GM21723 (cell line): ENCODE data around the gene BOLA3.
"Not testable (repeated sequence)": the region's sequence is repeated elsewhere in the genome, so short reads cannot be mapped to it uniquely, and the experiment has no call there.

Source experiments
- ATAC-seq: cut with Tn5 transposase; IDR thresholded peaks from one replicate; pipeline ENCODE4 v1.9.1; 2021; ENCODE audit warnings: mild to moderate bottlenecking, moderate library complexity; ENCODE audit not compliant: unreplicated experiment

BOLA3 gene

GRCh38 chr2:74149570-74150319 lies 2.0 kb upstream of the BOLA3 start:
- no peak for ATAC-seq

- ATAC-seq: no peak
Observed at GRCh38 chr2:74149247-74149525, 1.5 kb upstream of the BOLA3 start.

GRCh38 chr2:74148457-74149246 lies 940 bp upstream of the BOLA3 start:
- no peak for ATAC-seq

- ATAC-seq: no peak
Observed at GRCh38 chr2:74146929-74147726, 584 bp downstream of the BOLA3 start.

- ATAC-seq: no peak
Observed at GRCh38 chr2:74142340-74142739, 5.4 kb downstream of the BOLA3 start.

GRCh38 chr2:74138600-74139323 lies 8.9 kb downstream of the BOLA3 start:
- ATAC-seq: no peak

GRCh38 chr2:74137651-74138599 lies 9.8 kb downstream of the BOLA3 start:
- no peak for ATAC-seq

- no peak for ATAC-seq
Observed at GRCh38 chr2:74131901-74132300, 15.8 kb downstream of the BOLA3 start.

- no peak for ATAC-seq
Observed at GRCh38 chr2:74130211-74130995, 17.3 kb downstream of the BOLA3 start.

GRCh38 chr2:74128206-74128605 lies 19.5 kb downstream of the BOLA3 start:
- no peak for ATAC-seq

GRCh38 chr2:74123955-74124354 lies 23.8 kb downstream of the BOLA3 start:
- not testable (repeated sequence) for ATAC-seq

- not testable (repeated sequence) for ATAC-seq
Observed at GRCh38 chr2:74121846-74122245, 25.9 kb downstream of the BOLA3 start.

- ATAC-seq: peak; percentile 97
Observed at GRCh38 chr2:74119912-74120825, 27.5 kb downstream of the BOLA3 start.

GRCh38 chr2:74119339-74119738 lies 28.4 kb downstream of the BOLA3 start:
- ATAC-seq: no peak

- no peak for ATAC-seq
Observed at GRCh38 chr2:74111380-74111779, 36.3 kb downstream of the BOLA3 start.

- no peak for ATAC-seq
Observed at GRCh38 chr2:74110537-74110936, 37.2 kb downstream of the BOLA3 start.

- ATAC-seq: no peak
Observed at GRCh38 chr2:74109551-74109950, 38.2 kb downstream of the BOLA3 start.

GRCh38 chr2:74107071-74107470 lies 40.6 kb downstream of the BOLA3 start:
- ATAC-seq: no peak
